Right renal cortex interstitium (tissue), 3 donors: ENCODE results near the gene MYLK2. TPM values are rescaled to one million over a fixed set of nuclear protein-coding genes. Genes with fewer than 3 reads are reported as not detected.

ENCODE experiments used
- DNase-seq, 3 donors: peaks; one replicate each; pipeline ENCODE4 v3.0.0-alpha.2; 2013; ENCODE audit warnings: low read depth in 3 of 3, low spot score in 2 of 3
- polyA plus RNA-seq, 3 donors: library from polyadenylated mRNA; unstranded; fragments of 120-200 nt; gene quantifications; one replicate each; pipeline ENCODE4 v1.2.1, GENCODE V29; 2013; ENCODE audit not compliant: insufficient read length in 3 of 3

Gene MYLK2
- polyA plus RNA-seq, 3 donors = 0.57 to 0.79 (median 0.62) TPM

DNA sequence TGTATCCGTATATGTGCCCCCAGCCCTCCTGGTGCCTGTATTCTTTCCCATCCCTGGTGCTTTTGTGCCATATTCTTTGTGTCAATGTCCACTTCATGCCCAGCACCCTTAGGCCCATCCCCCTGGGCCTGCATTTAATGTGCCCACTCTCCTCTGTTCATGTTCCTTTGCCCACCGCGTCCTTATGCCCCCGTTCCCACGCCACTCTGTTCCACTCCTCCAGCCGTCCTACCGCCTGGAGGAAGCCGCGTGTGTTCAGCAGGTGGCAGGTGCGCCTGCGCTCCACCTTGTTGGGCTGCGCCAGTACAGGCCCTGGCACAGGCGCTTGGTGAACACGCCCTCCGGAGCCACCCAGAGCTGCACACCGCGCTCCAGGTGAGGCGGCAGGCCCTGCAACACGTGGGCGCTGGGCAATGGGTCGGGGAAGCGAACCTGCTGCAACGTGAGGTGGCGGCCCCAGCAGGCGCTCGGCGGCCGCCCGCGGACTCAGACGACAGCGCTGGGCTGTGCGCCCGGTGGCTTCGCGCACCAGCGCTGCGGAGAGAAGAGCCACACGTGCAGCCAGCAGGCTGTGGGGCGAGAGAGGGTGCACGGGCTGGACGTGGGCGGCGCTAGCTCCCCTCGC is 30.3 kb downstream of the MYLK2 start:
- DNase-seq = no peak

DNA sequence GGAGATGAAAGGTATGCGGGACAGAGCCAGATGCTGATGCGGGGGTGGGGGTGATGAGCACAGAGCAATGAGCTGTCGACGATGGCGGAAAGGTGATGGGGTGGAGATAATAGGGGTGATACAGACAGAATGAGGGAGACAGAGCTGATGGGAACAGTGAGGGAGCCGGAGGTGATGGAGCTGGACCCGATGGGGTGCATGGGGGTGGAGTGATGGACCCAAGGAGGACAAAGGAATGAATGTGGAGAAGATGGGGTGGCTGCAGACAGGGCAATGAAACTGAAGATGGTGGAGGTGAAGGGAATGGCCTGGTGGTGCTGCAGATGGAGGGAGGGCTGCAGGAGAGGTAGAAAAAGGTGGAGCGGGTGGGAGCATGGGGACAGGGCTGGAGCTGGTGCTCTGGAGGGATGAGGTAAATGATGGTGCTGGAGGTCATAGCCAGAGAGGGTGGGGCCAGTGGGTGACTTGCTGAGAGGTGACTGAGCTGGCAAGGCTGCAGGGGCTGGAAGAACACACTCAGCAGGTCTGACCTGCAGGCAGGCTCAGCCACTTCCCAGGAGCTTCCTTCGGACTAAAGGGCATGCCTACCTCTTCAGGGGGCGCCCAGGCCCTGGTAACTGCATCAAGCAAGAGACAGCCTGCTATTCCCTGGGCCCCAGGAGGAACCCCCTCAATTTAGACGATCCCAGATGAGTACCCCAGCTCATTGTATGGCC is 32.2 kb downstream of the MYLK2 start:
- no peak for DNase-seq

DNA sequence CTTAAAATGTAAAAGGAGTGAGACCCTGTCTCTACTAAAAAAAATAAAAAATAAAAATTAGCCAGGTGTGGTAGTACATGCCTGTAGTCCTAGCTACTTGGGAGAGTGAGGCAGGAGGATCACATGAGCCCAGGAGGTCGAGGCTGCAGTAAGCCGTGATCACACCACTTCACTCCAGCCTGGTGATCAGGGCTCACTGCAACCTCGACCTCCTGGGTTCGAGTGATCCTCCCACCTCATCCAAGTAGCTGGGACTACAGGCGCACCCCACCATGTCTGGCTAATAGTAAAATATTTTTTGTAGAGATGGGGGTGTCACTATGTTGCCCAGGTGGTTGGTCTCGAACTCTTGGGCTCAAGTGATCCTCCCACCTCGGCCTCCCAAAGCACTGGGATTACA is 34.3 kb downstream of the MYLK2 start:
- no peak for DNase-seq

DNA sequence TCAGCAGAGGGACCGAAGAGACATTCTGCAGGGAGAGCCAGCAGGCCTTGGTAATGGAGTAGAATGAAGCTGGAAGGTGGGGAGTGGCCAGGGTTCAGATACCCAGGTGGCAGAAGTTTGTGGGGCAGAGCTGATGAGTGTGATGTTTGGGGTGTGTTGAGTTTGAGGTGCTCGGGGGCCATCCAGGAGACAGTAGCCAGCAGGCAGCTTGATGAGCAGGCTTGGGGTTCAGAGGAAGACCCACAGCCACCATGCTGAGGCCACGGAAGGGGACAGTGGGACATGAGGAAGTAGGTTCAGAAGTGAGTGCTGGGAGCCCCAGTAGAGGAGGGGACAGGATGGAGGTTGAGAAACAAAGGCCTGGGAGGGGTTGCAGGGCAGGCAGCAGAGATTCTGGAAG is 37.4 kb downstream of the MYLK2 start:
- DNase-seq = no peak

DNA sequence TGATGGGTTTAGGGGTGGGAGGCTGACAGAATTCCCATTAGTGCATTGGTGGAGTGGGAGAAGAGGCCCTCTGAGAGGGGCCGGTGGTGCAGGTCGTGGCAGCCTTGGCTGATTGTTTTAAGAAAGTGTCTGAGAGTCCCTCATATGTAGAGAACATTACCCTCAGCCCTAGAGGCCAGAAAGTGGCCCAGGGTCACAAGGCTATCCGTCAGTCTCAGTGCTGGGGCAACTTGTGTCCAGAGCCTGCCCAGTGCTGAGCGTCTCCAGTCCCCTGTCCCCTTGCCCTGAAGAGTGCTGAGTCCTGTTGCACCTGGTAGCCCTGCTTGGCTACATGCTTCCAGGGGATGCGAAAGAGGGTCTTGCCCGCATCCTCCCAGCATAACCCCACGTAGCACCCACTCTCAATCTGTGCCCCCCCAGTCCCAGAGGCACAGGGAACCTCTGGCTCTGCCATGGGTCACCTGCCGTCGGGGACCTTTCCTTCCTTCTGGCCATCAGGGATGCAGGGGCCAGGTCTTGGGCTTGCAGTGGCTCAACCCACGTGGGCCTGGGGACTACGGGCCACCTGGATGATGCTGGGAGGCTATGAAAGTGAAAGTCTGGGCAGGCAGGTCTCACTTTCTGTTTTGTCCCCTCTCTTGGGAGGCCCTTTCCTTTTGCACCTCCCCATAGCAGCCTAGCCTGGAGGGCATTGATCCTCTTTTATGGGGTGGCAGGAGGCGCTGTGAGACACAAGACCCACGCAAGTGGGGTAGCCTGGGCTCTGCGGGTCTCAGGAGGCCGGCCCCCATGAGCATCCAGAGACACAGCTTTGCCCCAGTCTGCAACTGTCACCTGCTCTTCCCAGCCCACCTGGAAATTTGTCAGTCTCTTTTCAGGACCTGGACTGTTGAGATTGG is 39.0 kb downstream of the MYLK2 start:
- DNase-seq = no peak

DNA sequence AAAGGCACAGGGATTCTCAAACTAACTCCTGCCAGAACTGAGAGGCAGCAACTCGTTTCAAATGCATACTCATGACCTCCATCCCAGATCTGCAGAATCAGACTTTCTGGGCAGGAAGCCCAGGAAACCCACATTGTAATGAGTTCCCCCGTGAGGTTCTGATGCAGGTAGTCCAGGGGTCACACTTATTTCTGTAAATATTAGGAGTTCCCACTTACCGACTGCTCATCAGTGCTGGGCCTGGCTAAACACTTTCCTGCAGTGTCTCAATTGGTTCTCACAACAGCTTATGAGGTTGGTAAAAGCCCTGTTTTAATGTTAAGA is 39.6 kb downstream of the MYLK2 start:
- no peak for DNase-seq

DNA sequence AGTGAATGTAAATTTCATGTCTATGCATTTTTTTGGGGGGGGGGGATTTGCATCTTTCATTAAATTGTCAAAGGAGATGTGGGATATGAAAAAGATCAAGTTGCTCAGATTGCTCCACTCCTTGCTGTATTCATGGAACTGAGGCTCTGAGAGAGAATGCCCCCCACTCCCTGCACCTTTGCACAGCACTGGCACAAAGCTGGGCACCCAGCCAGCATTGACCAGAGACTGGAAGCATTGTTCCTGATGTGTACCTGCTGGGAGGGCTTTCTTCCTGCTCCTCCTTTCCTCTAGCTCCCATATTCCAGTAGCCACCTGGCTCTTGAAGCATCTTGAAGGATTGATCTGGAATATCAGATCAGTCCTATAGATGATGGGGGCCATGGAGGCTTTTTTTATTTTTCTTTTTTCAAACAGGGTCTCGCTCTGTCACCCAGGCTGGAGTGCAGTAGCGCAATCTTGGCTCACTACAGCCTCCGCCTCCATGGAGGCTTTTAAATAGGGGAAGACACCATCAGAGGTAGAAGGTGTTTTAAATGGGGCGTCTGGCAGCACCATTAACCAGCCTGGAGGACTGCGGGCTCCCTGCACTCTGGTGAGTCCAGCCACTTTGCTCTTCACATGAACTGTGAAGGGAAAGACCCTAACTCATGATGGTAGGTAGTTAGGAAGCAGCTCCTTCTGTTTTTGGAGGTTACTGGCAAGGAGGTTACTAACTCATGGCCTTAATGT is 40.3 kb downstream of the MYLK2 start:
- no peak for DNase-seq

DNA sequence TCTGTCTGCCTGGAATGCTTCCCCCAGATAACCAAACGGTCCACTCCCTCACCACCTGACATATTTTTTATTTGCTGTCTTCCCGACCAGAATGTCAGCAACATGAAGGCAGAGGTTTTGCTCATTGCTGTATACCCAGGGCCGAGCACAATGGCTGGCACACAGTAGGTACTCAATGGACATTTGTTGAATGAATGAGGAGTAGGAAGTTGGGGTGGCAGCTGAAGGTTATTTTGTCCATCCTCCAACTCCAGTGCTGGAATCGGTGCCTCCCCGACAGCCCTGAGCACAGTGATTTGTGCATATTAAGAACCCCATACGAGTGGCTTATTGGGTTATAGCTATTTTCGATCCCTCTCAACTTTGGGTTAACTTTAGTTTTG is 40.8 kb downstream of the MYLK2 start:
- DNase-seq = no peak

DNA sequence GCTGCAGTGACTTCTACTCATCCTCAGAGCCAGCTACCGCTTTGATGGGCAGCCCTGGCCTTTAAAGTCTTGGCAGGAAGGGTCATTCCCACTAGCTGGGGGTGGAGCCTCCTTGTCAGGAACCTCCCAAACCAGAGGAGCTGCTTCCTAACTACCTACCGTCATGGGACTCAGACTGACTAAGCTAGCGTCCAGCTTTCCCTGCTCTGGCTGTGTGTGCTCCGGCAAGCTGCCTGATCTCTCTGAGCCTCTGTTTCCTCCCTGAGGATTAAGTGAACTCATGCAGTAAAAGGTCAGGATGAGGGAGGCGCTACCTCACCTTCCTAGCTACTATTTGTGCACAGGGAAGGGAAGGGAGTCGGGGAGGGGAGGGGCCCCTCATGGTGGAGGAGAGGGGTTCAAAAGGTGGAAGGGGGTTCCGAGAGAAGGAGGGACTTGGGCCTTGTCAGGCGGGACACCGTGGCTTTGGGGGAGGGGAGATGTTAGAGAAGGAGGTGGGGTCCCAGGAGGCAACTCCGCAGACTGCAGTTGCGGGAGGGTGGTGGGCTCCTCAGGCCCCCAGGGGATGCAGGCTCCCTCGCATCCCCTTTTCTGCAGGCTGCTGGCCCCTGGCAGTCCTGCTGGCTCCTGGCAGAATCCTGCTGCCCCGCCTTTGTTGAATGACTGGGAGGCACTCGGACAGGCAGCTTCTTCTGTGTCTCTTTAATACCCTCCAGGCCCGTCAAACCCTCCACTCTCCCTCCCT is 41.4 kb downstream of the MYLK2 start:
- no peak for DNase-seq

DNA sequence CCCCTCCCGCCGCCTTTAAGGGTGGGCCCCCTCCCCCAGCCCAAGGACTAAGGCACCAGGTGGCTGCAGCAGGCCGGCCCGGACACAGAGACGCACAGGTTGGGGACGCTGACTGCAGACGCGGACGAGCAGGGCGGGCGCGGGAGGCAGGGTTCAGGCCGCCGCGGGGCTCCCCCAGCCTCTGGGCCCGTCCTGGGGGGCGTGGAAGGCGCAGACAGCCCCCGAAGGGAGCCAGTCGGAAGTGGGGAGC is 41.9 kb downstream of the MYLK2 start:
- no peak for DNase-seq

DNA sequence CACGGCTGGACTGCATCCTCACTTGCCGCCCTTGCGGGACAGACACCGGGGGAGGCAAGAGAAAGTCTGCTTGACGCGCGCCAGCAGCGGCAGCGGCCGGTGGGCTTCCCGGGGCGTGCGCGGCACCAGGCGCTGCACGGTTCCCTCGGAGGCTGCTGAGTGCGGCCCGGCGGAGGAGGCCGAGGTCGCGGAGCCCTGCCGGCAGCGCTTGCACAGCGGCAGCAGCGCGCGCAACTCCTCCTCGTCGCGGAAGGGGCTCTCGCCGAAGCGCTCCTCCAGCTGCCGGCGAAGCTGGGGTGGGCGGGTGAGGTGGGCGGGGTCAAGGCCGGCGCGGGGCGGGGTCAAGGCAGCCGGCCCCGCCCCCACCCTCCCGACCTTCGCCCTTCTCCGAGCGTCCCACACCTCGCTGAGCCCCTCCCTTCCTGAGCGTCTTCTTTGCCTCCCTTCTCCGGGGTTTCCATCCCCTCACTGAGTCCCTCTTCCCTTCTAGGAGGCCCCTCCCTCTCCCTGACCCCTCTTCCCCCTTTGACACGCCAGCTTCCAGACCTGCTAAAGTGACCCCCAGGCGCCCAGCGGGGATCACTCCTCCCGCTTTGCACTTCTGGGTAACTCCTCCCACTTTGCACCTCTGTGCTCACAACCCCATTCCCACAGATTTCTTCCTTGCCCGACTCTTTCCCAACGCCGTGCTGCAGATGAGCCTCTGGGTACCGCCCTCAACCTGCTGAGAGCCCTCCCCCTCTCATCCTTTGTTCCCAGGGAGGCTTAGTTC is 42.4 kb downstream of the MYLK2 start:
- DNase-seq = peak in 1 of 3 donors; percentile 52

DNA sequence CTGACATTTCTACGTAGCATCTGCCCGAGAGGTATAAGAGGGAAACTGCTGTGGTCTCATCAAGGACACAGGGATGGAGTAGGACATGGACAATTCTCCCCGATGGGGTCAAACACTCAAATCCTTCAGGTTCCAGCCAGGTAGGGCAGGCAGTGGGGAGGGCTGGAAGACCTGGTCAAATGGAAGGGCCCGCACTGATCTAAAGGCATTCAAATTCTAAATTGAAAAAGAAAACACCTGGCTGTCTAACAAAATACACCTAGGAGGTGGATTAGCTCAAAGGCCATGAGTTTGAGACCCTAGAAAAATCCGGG is 43.0 kb downstream of the MYLK2 start:
- no peak for DNase-seq

DNA sequence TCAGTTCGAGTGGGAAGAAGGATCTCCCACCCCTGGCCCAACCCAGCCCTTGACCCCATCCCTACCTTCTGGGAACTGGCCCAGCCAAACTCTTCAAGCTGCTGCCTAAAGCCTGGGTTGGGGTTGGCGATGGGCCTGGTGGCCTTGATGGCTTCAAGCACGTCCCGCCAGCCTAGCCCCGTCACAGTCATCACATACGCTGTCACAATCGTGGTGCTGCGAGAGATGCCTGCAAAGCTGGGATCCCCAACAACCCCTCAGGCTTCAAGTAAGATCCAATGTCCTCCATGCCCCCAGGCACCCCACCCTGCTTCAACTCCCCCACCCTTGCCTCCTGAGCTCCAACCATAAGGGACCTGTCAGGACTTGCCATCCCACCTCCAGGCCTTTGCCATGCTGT is 43.4 kb downstream of the MYLK2 start:
- no peak for DNase-seq

DNA sequence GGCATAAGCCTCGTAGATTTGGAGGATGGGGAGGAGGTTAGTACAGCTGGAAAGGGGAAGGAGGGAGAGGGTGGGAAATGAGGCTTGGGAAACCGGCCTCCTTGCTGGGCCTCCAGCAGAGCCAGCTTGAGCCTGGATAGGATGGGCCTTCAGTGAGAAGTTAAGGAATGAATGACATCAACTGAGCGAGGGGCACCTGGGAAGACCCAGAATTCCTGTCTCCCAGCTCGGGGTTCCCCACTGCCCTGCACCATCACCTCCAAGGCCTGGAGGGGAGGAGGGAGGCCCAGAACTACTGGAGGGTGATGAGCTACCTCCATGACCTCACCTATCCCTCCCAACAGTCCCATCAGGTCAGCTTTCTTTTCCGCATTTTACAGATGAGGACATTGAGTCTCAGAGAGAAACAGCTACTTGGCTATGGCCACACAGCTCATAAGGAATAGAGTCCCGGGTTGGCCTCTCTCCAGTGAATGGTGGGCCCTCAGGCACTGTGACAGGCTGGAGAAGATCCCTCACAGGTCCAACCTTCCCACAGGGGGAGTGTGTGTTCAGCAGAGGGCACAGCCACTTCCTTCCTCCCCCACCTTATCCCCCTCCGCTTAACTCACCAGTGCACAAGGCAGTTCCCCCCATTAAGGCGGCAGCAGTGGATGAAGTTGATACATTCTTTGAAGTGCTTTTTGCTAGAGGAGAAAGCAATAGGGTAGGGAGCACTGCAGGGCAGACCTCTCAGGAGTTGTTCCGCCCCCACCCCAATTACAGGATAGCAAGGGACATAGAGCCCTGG is 44.3 kb downstream of the MYLK2 start:
- no peak for DNase-seq

DNA sequence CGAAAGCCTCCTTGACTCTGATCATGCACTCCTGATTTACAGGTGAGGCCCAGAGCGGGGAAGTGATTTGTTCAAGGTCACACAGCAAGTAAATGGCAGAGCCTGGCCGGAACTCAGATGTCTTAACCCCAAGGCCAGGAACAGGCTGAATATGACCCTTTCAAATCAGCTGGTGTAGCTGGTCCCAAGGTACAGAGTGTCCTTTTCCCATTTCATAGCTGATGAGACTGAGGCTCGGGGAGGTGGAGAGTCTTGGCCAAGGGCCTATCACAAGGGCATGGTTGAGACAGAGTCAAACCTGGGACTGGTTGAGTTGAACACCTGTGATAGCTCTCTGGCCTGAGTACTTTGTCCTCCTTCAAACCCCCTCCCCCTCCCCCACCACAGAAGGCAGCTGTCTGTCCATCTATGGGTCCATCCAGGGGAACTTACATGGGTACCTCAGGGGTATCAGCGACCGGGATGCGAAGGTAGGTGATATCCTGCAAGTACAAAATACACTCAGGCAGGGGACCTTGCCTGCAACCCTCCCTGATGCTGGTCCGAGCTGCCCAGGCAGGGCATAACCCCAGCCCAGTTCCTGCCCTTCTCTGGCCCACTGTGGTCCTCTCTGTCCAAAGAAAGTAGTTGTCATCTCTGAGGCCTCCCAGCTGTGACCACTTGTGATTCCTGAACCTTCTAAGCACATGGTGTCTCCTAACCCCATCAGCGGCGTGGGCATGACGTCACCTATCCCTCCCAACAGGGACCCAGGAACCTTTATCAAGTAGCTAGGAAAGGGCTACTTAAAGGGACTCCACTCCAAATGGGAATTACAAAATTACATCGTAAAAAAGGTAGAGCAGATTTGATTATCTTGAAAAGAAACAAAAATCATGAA is 45.6 kb downstream of the MYLK2 start:
- no peak for DNase-seq

DNA sequence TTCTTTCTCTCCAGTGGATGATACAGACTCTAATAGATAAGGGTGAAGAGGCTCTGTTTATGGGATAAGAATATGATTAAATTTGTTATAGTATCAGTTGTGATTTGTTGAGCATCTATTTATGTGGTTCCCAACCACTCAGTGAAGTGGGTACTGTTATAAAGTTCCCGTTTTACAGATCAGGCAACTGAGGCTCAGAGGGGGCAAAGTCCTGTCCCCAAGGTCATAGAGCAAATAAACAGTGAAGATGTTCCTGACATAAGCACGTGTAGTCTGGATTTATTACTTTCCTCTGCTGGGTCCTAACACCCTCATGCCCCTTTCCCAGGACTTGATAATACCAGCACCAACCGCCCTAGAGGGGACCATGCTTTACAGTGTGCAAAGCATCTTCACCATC is 47.1 kb downstream of the MYLK2 start:
- no peak for DNase-seq

DNA sequence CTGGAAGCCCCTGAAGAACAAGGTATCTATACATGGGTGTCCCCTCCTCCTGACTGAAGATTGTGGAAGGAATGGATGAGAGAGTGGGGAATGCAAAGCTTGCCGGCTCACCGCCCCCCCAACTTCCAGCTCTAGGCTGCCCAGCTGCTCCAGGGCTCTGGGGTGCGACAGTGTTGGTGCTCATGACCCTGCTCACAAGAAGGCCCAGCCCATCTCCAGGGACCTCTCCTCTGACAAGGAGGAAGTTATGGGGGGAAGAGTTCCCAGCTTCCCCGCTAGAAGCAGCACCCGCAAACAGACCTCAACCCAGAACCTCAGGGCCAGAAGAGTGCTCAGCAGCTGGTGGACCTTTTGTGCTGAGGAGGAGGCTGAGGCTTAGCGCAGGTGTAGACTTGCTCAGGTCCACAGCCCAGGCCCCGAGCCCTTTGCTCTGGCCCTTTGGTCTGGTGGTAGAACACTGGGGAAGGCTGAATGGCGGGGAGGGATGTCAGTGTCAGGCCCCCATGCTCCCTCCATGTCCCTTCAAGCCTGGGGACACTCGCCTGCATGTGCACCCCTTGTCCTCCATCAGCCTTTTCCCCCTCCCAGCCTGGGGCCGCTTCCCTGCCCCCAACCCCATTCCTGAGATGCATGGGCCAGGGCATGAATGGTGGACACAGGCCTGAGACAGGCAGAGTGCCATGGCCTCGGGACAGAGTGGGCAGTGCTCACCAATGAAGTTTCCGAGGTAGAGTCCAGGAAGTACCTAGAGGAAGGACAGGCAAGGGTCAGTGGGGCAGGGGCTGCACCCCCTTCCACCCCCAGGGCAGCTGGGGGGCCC is 49.9 kb downstream of the MYLK2 start:
- no peak for DNase-seq

DNA sequence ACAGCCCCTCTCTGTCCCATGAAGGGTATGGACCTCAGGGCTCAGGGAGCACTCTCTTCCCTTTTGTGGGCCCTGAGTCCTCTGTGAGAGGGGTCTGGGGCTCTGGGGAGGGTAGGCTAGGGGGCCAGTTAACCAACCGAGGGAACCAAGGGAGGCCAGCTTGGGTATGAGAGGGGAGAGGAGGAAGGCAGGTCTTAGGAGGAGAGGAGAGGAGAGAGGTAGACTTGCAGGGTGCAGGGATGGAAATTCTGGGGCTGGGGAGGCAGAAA is 50.5 kb downstream of the MYLK2 start:
- DNase-seq = no peak
